Ovary (tissue), 3 donors: Measurements from ENCODE around the gene C1QL4.

Experiments used
- CTCF ChIP-seq, 3 donors: fragments of 450-650 bp in 2 of 3; fragments of 200-600 bp in 1 of 3; IDR thresholded peaks; one replicate each; pipeline versions ENCODE4 v1.5.1 to v1.8.0; 2016 to 2022; ENCODE audit warnings: antibody characterized with exemption in 3 of 3, mild to moderate bottlenecking in 1 of 3
- EP300 ChIP-seq: sonication (generic); formaldehyde crosslinking; IDR thresholded peaks from one replicate; pipeline ENCODE4 v1.6.1; 2017; ENCODE audit warnings: antibody characterized with exemption
- POLR2A ChIP-seq: fragments of 450-650 bp; IDR thresholded peaks from one replicate; pipeline ENCODE4 v1.6.1; 2017; ENCODE audit warnings: antibody characterized with exemption, mild to moderate bottlenecking, moderate library complexity
- donor health status: DM: no; HTN: no; CAD: no.

- no peak for TF ChIP-seq CTCF (IDR thresholded peaks at IDR 0.05)
- no peak for TF ChIP-seq POLR2A
- TF ChIP-seq EP300 = no peak
These were observed 1.7 kb downstream of the C1QL4 start for GRCh38 chr12:49335118-49335954.
